Naive thymus-derived CD4-positive, alpha-beta T cell (primary cell): ENCODE data around the gene ACSS1. TPM values are rescaled to one million over a fixed set of nuclear protein-coding genes. Genes with fewer than 3 reads are reported as not detected.

ENCODE experiments used
- ATAC-seq: fragments of 150-1000 bp; cut with Tn5 transposase; 2 replicates; pipeline ENCODE4 v1.10.0; 2021; ENCODE audit warnings: mild to moderate bottlenecking, moderate library complexity
- CTCF ChIA-PET: fragments of 350-600 bp; sonication (Branson Sonifier 250); formaldehyde crosslinking; loops from one replicate; lab custom pipeline; 2021; ENCODE audit warnings: antibody characterized with exemption; lab: Charles Lee
- POLR2A ChIA-PET: fragments of 350-600 bp; sonication (Branson Sonifier 250); formaldehyde crosslinking; loops from one replicate; lab custom pipeline; 2021; ENCODE audit warnings: antibody characterized with exemption, inconsistent platforms; lab: Charles Lee
- DNase-seq, 9 donors: peaks; one replicate each; pipeline versions ENCODE4 v3.0.0 to v3.0.0-alpha.2; 2020 to 2022; ENCODE audit warnings: mixed read lengths in 1 of 9
- H3K27ac ChIP-seq: one replicate; pipeline ENCODE4 v1.7.0; 2013; ENCODE audit warnings: mild to moderate bottlenecking, low read depth, low read length, moderate library complexity
- H3K27me3 ChIP-seq, 2 donors: one replicate each; pipeline ENCODE4 v1.7.0; 2013; ENCODE audit warnings: low read length in 2 of 2, mild to moderate bottlenecking in 2 of 2, moderate library complexity in 2 of 2; ENCODE audit not compliant: control insufficient read depth in 2 of 2, insufficient read depth in 2 of 2
- H3K36me3 ChIP-seq, 3 experiments: 1 replicate in 2 of 3; 2 replicates in 1 of 3; pipeline ENCODE4 v1.7.0; 2013; ENCODE audit warnings: low read length in 3 of 3, mild to moderate bottlenecking in 3 of 3, moderate library complexity in 1 of 3; ENCODE audit not compliant: insufficient read depth in 3 of 3, control insufficient read depth in 2 of 3
- H3K4me1 ChIP-seq, 2 donors: one replicate each; pipeline ENCODE4 v1.7.0; 2013; ENCODE audit warnings: low read length in 2 of 2, mild to moderate bottlenecking in 2 of 2, moderate library complexity in 1 of 2; ENCODE audit not compliant: control insufficient read depth in 2 of 2, insufficient read depth in 2 of 2
- H3K4me3 ChIP-seq: 2 replicates; pipeline ENCODE4 v1.7.0; 2013; ENCODE audit warnings: mild to moderate bottlenecking, low read length
- H3K9me3 ChIP-seq, 3 experiments: 1 replicate in 2 of 3; 2 replicates in 1 of 3; pipeline ENCODE4 v1.7.0; 2013; ENCODE audit warnings: low read length in 3 of 3; ENCODE audit not compliant: control insufficient read depth in 2 of 3
- H3K27ac Mint-ChIP-seq, 9 donors: one replicate each; pipeline ENCODE4 v1.8.0; 2020 to 2022; ENCODE audit warnings: mixed read lengths in 9 of 9, mild to moderate bottlenecking in 8 of 9, moderate library complexity in 5 of 9, inconsistent platforms in 2 of 9
- H3K27me3 Mint-ChIP-seq, 5 donors: one replicate each; pipeline ENCODE4 v1.8.0; 2021 to 2022; ENCODE audit warnings: mixed read lengths in 5 of 5, mild to moderate bottlenecking in 1 of 5
- H3K36me3 Mint-ChIP-seq, 5 donors: one replicate each; pipeline ENCODE4 v1.8.0; 2020 to 2022; ENCODE audit warnings: mixed read lengths in 5 of 5, mild to moderate bottlenecking in 3 of 5, inconsistent platforms in 1 of 5
- H3K4me1 Mint-ChIP-seq, 7 donors: one replicate each; pipeline ENCODE4 v1.8.0; 2020 to 2022; ENCODE audit warnings: mixed read lengths in 7 of 7, mild to moderate bottlenecking in 3 of 7, inconsistent platforms in 1 of 7
- H3K4me3 Mint-ChIP-seq, 10 donors: one replicate each; pipeline ENCODE4 v1.8.0; 2020 to 2022; ENCODE audit warnings: mild to moderate bottlenecking in 10 of 10, mixed read lengths in 10 of 10, moderate library complexity in 6 of 10, inconsistent platforms in 2 of 10
- H3K9me3 Mint-ChIP-seq, 11 donors: one replicate each; pipeline ENCODE4 v1.8.0; 2020 to 2022; ENCODE audit warnings: mixed read lengths in 11 of 11, mild to moderate bottlenecking in 4 of 11, inconsistent platforms in 1 of 11, moderate library complexity in 1 of 11
- intact Hi-C, 2 donors: fragments of 100-400 bp; cut with micrococcal nuclease; formaldehyde crosslinking; loops; one replicate each; pipeline ENCODE4 v1.15.1; 2023
- polyA plus RNA-seq, 2 donors: library from polyadenylated mRNA; unstranded; fragments of 300-500 nt; fragmentation: Illumina TruSeq; gene quantifications; one replicate each; pipeline ENCODE4 v1.2.3, GENCODE V29; 2021
- total RNA-seq, 6 experiments: library from RNA in 5 of 6; stranded (reverse) in 5 of 6; gene quantifications; 1 replicate in 5 of 6; 2 replicates in 1 of 6; pipeline ENCODE4 v1.2.3 and lab custom pipeline; 2021 to 2026

The ACSS1 gene
- total and polyA plus RNA-seq, 7 experiments from 2014 or later: 33.1 to 51.7 (median 39.7) TPM

GRCh38 chr20:25044261-25044560 lies 13.7 kb downstream of the ACSS1 start:
- intact Hi-C loops: no loop called here
- ATAC-seq: no peak
- CTCF ChIA-PET: no interaction called here
- POLR2A ChIA-PET: interaction anchor here (6.1 kb wide), 1 partner anchor 13 kb away, joined by 50 read pairs; the partner anchor contains the start of gene ACSS1
- DNase-seq: no peak
- Mint-ChIP-seq H3K9me3 (peaks cover 0 to 3% (median 0%) of the 10 kb centered on the region in 11 donors), H3K4me1 (peaks cover 15 to 55% (median 30%) of the 10 kb centered on the region in 7 donors), H3K4me3 (no peak overlapping the region), H3K27me3 (no peaks in the 10 kb centered on the region), H3K27ac (peak overlapping the region; percentile 41 to 99 (median 92)), H3K36me3 (peaks cover 0 to 18% (median 0%) of the 10 kb centered on the region in 5 donors)
- peaks cover 0 to 25% (median 3%) of the 10 kb centered on the region in 3 experiments for H3K36me3 ChIP-seq
- no peak overlapping the region for H3K4me3 ChIP-seq
- no peaks in the 10 kb centered on the region for H3K9me3 ChIP-seq
- H3K27me3 ChIP-seq: no peaks in the 10 kb centered on the region
- H3K4me1 ChIP-seq: peaks cover 25 to 35% of the 10 kb centered on the region in 2 donors
- H3K27ac ChIP-seq: peak overlapping the region; percentile 76

- Histone ChIP-seq H3K27me3 (no peaks in the 10 kb centered on the region), H3K4me3 (no peak overlapping the region), H3K27ac (peak overlapping the region; percentile 76), H3K36me3 (peaks cover 0 to 23% (median 3%) of the 10 kb centered on the region in 3 experiments), H3K4me1 (peaks cover 25 to 39% of the 10 kb centered on the region in 2 donors), H3K9me3 (no peaks in the 10 kb centered on the region)
- Mint-ChIP-seq H3K27ac (peak overlapping the region; percentile 84 to 99 (median 93)), H3K36me3 (peaks cover 0 to 13% (median 0%) of the 10 kb centered on the region in 5 donors), H3K9me3 (peaks cover 0 to 3% (median 0%) of the 10 kb centered on the region in 11 donors), H3K4me3 (peak overlapping the region in 3 of 10 donors; percentile 70 to 86 (median 76)), H3K27me3 (no peaks in the 10 kb centered on the region), H3K4me1 (peaks cover 13 to 53% (median 30%) of the 10 kb centered on the region in 7 donors)
- ATAC-seq (no peak), DNase-seq (no peak)
- ChIA-PET CTCF (interaction anchor here (0.7 kb wide), 1 partner anchor 1107 kb away, joined by 3 read pairs; no protein-coding TSS in a partner anchor), POLR2A (interaction anchor here (1.0 to 6.1 kb wide), 2 partner anchors 13 to 45 kb away, joined by 3 to 50 read pairs; partner anchors contain the start of gene ACSS1)
- intact Hi-C loops: loop anchor here (1.0 kb wide), 1 partner anchor 14 kb away; no protein-coding TSS in a partner anchor
Measured at GRCh38 chr20:25043499-25044260, 14.3 kb downstream of the ACSS1 start.

- no peak overlapping the region for H3K4me3 ChIP-seq
- H3K9me3 ChIP-seq: no peaks in the 10 kb centered on the region
- H3K36me3 Mint-ChIP-seq: peaks cover 0 to 10% (median 0%) of the 10 kb centered on the region in 5 donors
- CTCF ChIA-PET: interaction anchor here (0.5 to 0.7 kb wide), 2 partner anchors 8 to 1106 kb away, joined by 3 read pairs; no protein-coding TSS in a partner anchor
- intact Hi-C loops: loop anchor here (1.0 kb wide), 1 partner anchor 14 kb away; no protein-coding TSS in a partner anchor
- H3K9me3 Mint-ChIP-seq: peaks cover 0 to 3% (median 0%) of the 10 kb centered on the region in 11 donors
- DNase-seq (peak in 8 of 9 donors; percentile 19 to 74 (median 64)), ATAC-seq (peak; percentile 83)
- H3K4me3 Mint-ChIP-seq: peak overlapping the region; percentile 37 to 86 (median 74)
- H3K27ac ChIP-seq: peak overlapping the region; percentile 76
- H3K27me3 ChIP-seq: no peaks in the 10 kb centered on the region
- H3K27me3 Mint-ChIP-seq: no peaks in the 10 kb centered on the region
- peaks cover 0 to 19% (median 0%) of the 10 kb centered on the region in 3 experiments for H3K36me3 ChIP-seq
- peaks cover 25 to 46% of the 10 kb centered on the region in 2 donors for H3K4me1 ChIP-seq
- peaks cover 17 to 59% (median 35%) of the 10 kb centered on the region in 7 donors for H3K4me1 Mint-ChIP-seq
- peak overlapping the region; percentile 84 to 99 (median 95) for H3K27ac Mint-ChIP-seq
- POLR2A ChIA-PET: interaction anchor here (1.0 to 6.1 kb wide), 2 partner anchors 14 to 44 kb away, joined by 3 to 50 read pairs; partner anchors contain the start of gene ACSS1
Measured at GRCh38 chr20:25042531-25043498, 15.1 kb downstream of the ACSS1 start.

- H3K36me3 ChIP-seq: peaks cover 0 to 11% (median 0%) of the 10 kb centered on the region in 3 experiments
- DNase-seq (no peak), ATAC-seq (no peak)
- no peaks in the 10 kb centered on the region for H3K9me3 ChIP-seq
- H3K27me3 Mint-ChIP-seq: no peaks in the 10 kb centered on the region
- H3K4me3 Mint-ChIP-seq: peak overlapping the region in 5 of 10 donors; percentile 70 to 86 (median 74)
- peaks cover 0 to 3% (median 0%) of the 10 kb centered on the region in 5 donors for H3K36me3 Mint-ChIP-seq
- peak overlapping the region in 8 of 9 donors; percentile 86 to 99 (median 96) for H3K27ac Mint-ChIP-seq
- peaks cover 0 to 3% (median 0%) of the 10 kb centered on the region in 11 donors for H3K9me3 Mint-ChIP-seq
- H3K4me3 ChIP-seq: no peak overlapping the region
- peak overlapping the region; percentile 76 for H3K27ac ChIP-seq
- peaks cover 25 to 65% (median 44%) of the 10 kb centered on the region in 7 donors for H3K4me1 Mint-ChIP-seq
- ChIA-PET POLR2A (interaction anchor here (6.1 kb wide), 1 partner anchor 15 kb away, joined by 50 read pairs; the partner anchor contains the start of gene ACSS1), CTCF (no interaction called here)
- H3K4me1 ChIP-seq: peaks cover 25 to 55% of the 10 kb centered on the region in 2 donors
- no peaks in the 10 kb centered on the region for H3K27me3 ChIP-seq
- intact Hi-C loops: no loop called here
Measured at GRCh38 chr20:25041813-25042530, 16.0 kb downstream of the ACSS1 start.

GRCh38 chr20:25040438-25040831 lies 17.5 kb downstream of the ACSS1 start:
- CTCF ChIA-PET: no interaction called here
- peak overlapping the region; percentile 56 for H3K27ac ChIP-seq
- no peaks in the 10 kb centered on the region for H3K27me3 ChIP-seq

More at GRCh38 chr20:25040438-25040831, 17.5 kb downstream of the ACSS1 start:
- peak overlapping the region in 8 of 9 donors; percentile 77 to 93 (median 86) for H3K27ac Mint-ChIP-seq
- peaks cover 0 to 2% (median 0%) of the 10 kb centered on the region in 5 donors for H3K36me3 Mint-ChIP-seq
- peaks cover 0 to 3% (median 0%) of the 10 kb centered on the region in 11 donors for H3K9me3 Mint-ChIP-seq
- intact Hi-C loops: no loop called here
- POLR2A ChIA-PET: interaction anchor here (6.1 kb wide), 1 partner anchor 16 kb away, joined by 50 read pairs; the partner anchor contains the start of gene ACSS1
- Histone ChIP-seq H3K9me3 (no peaks in the 10 kb centered on the region), H3K4me1 (peaks cover 35 to 70% of the 10 kb centered on the region in 2 donors), H3K4me3 (no peak overlapping the region), H3K36me3 (no peaks in the 10 kb centered on the region)
- peaks cover 40 to 80% (median 59%) of the 10 kb centered on the region in 7 donors for H3K4me1 Mint-ChIP-seq
- ATAC-seq: no peak
- peak overlapping the region in 1 of 10 donors; percentile 86 for H3K4me3 Mint-ChIP-seq
- no peaks in the 10 kb centered on the region for H3K27me3 Mint-ChIP-seq
- no peak for DNase-seq
